ENCODE data around the gene ROPN1.

DNA sequence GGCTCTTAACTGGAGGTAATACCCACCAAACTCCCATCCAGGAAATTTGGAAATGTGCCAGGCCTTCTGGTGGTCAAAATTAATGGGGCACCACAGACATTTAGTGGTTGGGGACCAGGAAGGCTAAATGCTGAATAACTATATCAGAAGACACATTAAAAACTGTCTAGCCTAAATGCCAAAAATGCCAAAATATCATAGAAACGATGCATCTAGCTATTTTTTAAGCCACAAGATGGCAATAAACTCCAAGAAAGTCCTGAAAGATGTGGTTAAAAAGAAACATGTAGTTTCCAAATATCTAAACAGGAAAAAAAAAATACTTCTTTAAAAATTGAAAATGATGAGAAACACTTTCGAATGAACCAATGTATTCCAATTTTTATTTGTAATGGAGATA lies 50.8 kb downstream of the ROPN1 start:
- TF ChIP-seq MXI1 (IDR thresholded peaks at IDR 0.05; ENCODE audit: borderline replicate concordance, low read depth, low read length), result no peak
- TF ChIP-seq, protein P1, sequence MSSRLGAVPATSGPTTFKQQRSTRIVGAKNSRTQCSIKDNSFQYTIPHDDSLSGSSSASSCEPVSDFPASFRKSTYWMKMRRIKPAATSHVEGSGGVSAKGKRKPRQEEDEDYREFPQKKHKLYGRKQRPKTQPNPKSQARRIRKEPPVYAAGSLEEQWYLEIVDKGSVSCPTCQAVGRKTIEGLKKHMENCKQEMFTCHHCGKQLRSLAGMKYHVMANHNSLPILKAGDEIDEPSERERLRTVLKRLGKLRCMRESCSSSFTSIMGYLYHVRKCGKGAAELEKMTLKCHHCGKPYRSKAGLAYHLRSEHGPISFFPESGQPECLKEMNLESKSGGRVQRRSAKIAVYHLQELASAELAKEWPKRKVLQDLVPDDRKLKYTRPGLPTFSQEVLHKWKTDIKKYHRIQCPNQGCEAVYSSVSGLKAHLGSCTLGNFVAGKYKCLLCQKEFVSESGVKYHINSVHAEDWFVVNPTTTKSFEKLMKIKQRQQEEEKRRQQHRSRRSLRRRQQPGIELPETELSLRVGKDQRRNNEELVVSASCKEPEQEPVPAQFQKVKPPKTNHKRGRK (CRISPR knock-in tag; IDR thresholded peaks at IDR 0.05), result no peak
- TF ChIP-seq, protein P2, sequence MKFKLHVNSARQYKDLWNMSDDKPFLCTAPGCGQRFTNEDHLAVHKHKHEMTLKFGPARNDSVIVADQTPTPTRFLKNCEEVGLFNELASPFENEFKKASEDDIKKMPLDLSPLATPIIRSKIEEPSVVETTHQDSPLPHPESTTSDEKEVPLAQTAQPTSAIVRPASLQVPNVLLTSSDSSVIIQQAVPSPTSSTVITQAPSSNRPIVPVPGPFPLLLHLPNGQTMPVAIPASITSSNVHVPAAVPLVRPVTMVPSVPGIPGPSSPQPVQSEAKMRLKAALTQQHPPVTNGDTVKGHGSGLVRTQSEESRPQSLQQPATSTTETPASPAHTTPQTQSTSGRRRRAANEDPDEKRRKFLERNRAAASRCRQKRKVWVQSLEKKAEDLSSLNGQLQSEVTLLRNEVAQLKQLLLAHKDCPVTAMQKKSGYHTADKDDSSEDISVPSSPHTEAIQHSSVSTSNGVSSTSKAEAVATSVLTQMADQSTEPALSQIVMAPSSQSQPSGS (CRISPR knock-in tag; IDR thresholded peaks at IDR 0.05), result no peak
- TF ChIP-seq MTA3 (CRISPR knock-in tag; IDR thresholded peaks at IDR 0.05), result no peak
- TF ChIP-seq NKX3-1 (CRISPR knock-in tag; IDR thresholded peaks at IDR 0.05), result no peak
- TF ChIP-seq TAF1 (CRISPR knock-in tag; IDR thresholded peaks at IDR 0.05), result no peak

Data from HepG2 (cell line).